A549 treated with CpdA at 1 μM for 4 hours (cell line): Measurements from ENCODE around the gene RPN2. TPM values are rescaled to one million over a fixed set of nuclear protein-coding genes. Genes with fewer than 3 reads are reported as not detected.

Experiments
- total RNA-seq: library from RNA; stranded (reverse); fragments of 200-300 nt; extraction: Qiagen RNA extraction; gene quantifications from 5 replicates; pipeline ENCODE4 v1.2.3, GENCODE V29; 2022; ENCODE audit warnings: low read depth

The RPN2 gene
- 258 to 278 TPM (median 272 TPM) in 5 replicates for total RNA-seq

GRCh38 chr20:37178839-37179682 lies at the start of gene RPN2, which contains the start of gene MROH8:
RPN2 (plus strand) TSS chr20:37179330; CDS start chr20:37179357, 27 bp downstream.
MROH8 (minus strand) TSS chr20:37179548.

GRCh38 chr20:37261714-37262113 lies 82.6 kb downstream of the RPN2 start, which contains the start of gene GHRH:
GHRH (minus strand) TSS chr20:37261814; CDS start chr20:37256889, 4,925 bp downstream.

Other genes starting within 250 kb of the RPN2 start
- 6.4 to 8.5 TPM (median 7.0 TPM) in 5 replicates for gene SAMHD1, start 227.6 kb upstream of the RPN2 start, total RNA-seq
- gene RBL1, start 83.3 kb upstream of the RPN2 start, total RNA-seq: 9.7 to 12.2 TPM (median 10.1 TPM) in 5 replicates
- gene MROH8, start 218 bp downstream of the RPN2 start, total RNA-seq: 0.79 to 1.3 TPM (median 0.96 TPM) in 5 replicates
- gene GHRH, start 82.5 kb downstream of the RPN2 start, total RNA-seq: not detected in 5 replicates
- 77.7 to 107 TPM (median 103 TPM) in 5 replicates for gene MANBAL, start 110.3 kb downstream of the RPN2 start, total RNA-seq
- 157 to 196 TPM (median 195 TPM) in 5 replicates for gene SRC, start 166.8 kb downstream of the RPN2 start, total RNA-seq